Neutrophil (primary cell): ENCODE measurements around the gene HHIPL2.
"Not testable (repeated sequence)": the region's sequence is repeated elsewhere in the genome, so short reads cannot be mapped to it uniquely, and the experiment has no call there.

Experiments used
- H3K27ac ChIP-seq: fragments of 200-600 bp; sonication (generic); 2 replicates; pipeline ENCODE4 v1.5.1; 2016; ENCODE audit warnings: mild to moderate bottlenecking, moderate library complexity
- H3K27me3 ChIP-seq: fragments of 200-600 bp; sonication (generic); 2 replicates; pipeline ENCODE4 v1.6.0; 2016; ENCODE audit warnings: mild to moderate bottlenecking
- H3K36me3 ChIP-seq: fragments of 200-600 bp; sonication (generic); 2 replicates; pipeline ENCODE4 v1.5.1; 2017
- H3K4me1 ChIP-seq, 2 experiments: fragments of 200-600 bp in 1 of 2; sonication (generic) in 1 of 2; 1 replicate in 1 of 2; 2 replicates in 1 of 2; pipeline versions ENCODE4 v1.5.1 to v1.6.1; 2013 to 2016; ENCODE audit warnings: low read depth in 1 of 2, low read length in 1 of 2, mild to moderate bottlenecking in 1 of 2, moderate library complexity in 1 of 2; ENCODE audit not compliant: control insufficient read depth in 1 of 2, insufficient read depth in 1 of 2
- H3K4me3 ChIP-seq, 2 experiments: fragments of 200-600 bp in 1 of 2; sonication (generic) in 1 of 2; 1 replicate in 1 of 2; 2 replicates in 1 of 2; pipeline ENCODE4 v1.5.1; 2013 to 2016; ENCODE audit warnings: low read depth in 1 of 2, low read length in 1 of 2, mild to moderate bottlenecking in 1 of 2, moderate library complexity in 1 of 2
- H3K9me3 ChIP-seq: fragments of 200-600 bp; sonication (generic); 2 replicates; pipeline ENCODE4 v1.5.1; 2016
- CTCF ChIP-seq: fragments of 200-600 bp; sonication (generic); IDR thresholded peaks from 2 replicates; pipeline ENCODE4 v1.5.1; 2016; ENCODE audit warnings: antibody characterized with exemption

HHIPL2 gene

GRCh38 chr1:222525951-222526350, 22.0 kb downstream of the HHIPL2 start:
- peaks cover 13 to 21% of the 10 kb centered on the region in 2 experiments for H3K4me1 ChIP-seq
- H3K27me3 ChIP-seq = no peaks in the 10 kb centered on the region
- no peak overlapping the region for H3K4me3 ChIP-seq
- H3K36me3 ChIP-seq = no peaks in the 10 kb centered on the region
- no peaks in the 10 kb centered on the region for H3K9me3 ChIP-seq
- no peak for TF ChIP-seq CTCF
- H3K27ac ChIP-seq = no peak overlapping the region

GRCh38 chr1:222523852-222524251, 24.1 kb downstream of the HHIPL2 start:
- Histone ChIP-seq H3K4me1 (peaks cover 13 to 21% of the 10 kb centered on the region in 2 experiments), H3K4me3 (no peak overlapping the region), H3K9me3 (no peaks in the 10 kb centered on the region), H3K27ac (no peak overlapping the region), H3K36me3 (no peaks in the 10 kb centered on the region), H3K27me3 (no peaks in the 10 kb centered on the region)
- no peak for TF ChIP-seq CTCF

GRCh38 chr1:222522105-222522915, 25.6 kb downstream of the HHIPL2 start:
- no peak for TF ChIP-seq CTCF
- H3K36me3 ChIP-seq = no peaks in the 10 kb centered on the region
- H3K27ac ChIP-seq = peak overlapping the region; percentile 30
- no peak overlapping the region for H3K4me3 ChIP-seq
- no peaks in the 10 kb centered on the region for H3K9me3 ChIP-seq
- no peaks in the 10 kb centered on the region for H3K27me3 ChIP-seq
- H3K4me1 ChIP-seq = peaks cover 13 to 21% of the 10 kb centered on the region in 2 experiments

GRCh38 chr1:222521299-222522104, 26.4 kb downstream of the HHIPL2 start:
- H3K9me3 ChIP-seq = no peaks in the 10 kb centered on the region
- no peak for TF ChIP-seq CTCF
- H3K27me3 ChIP-seq = no peaks in the 10 kb centered on the region
- no peak overlapping the region for H3K27ac ChIP-seq
- H3K4me1 ChIP-seq = peaks cover 13 to 21% of the 10 kb centered on the region in 2 experiments
- no peaks in the 10 kb centered on the region for H3K36me3 ChIP-seq
- H3K4me3 ChIP-seq = no peak overlapping the region

- not testable (repeated sequence) for H3K4me1 ChIP-seq, H3K4me3 ChIP-seq, H3K9me3 ChIP-seq, H3K27ac ChIP-seq, H3K36me3 ChIP-seq, H3K27me3 ChIP-seq
Measured at GRCh38 chr1:222489496-222489895, 58.4 kb downstream of the HHIPL2 start.

- not testable (repeated sequence) for H3K27ac ChIP-seq, H3K4me1 ChIP-seq, H3K4me3 ChIP-seq, H3K9me3 ChIP-seq, H3K36me3 ChIP-seq, H3K27me3 ChIP-seq
Measured at GRCh38 chr1:222487774-222488173, 60.1 kb downstream of the HHIPL2 start.

- not testable (repeated sequence) for H3K27ac ChIP-seq, H3K4me1 ChIP-seq, H3K27me3 ChIP-seq, H3K4me3 ChIP-seq, H3K9me3 ChIP-seq, H3K36me3 ChIP-seq
Measured at GRCh38 chr1:222484005-222484404, 63.9 kb downstream of the HHIPL2 start.

- not testable (repeated sequence) for H3K4me1 ChIP-seq, H3K27me3 ChIP-seq, H3K27ac ChIP-seq, H3K36me3 ChIP-seq, H3K4me3 ChIP-seq, H3K9me3 ChIP-seq
Measured at GRCh38 chr1:222479567-222479966, 68.3 kb downstream of the HHIPL2 start.

- H3K27me3 ChIP-seq, H3K27ac ChIP-seq, H3K36me3 ChIP-seq, H3K4me1 ChIP-seq, H3K9me3 ChIP-seq, H3K4me3 ChIP-seq: not testable (repeated sequence)
Measured at GRCh38 chr1:222476436-222476835, 71.5 kb downstream of the HHIPL2 start.

- not testable (repeated sequence) for H3K36me3 ChIP-seq, H3K27me3 ChIP-seq, H3K4me3 ChIP-seq, H3K27ac ChIP-seq, H3K9me3 ChIP-seq, H3K4me1 ChIP-seq
Measured at GRCh38 chr1:222473717-222474116, 74.2 kb downstream of the HHIPL2 start.
